Measurements from ENCODE around the gene FAP.
A peak's percentile ranks its signal among the peaks of the same experiment; 100 is the strongest.

FAP gene

DNA sequence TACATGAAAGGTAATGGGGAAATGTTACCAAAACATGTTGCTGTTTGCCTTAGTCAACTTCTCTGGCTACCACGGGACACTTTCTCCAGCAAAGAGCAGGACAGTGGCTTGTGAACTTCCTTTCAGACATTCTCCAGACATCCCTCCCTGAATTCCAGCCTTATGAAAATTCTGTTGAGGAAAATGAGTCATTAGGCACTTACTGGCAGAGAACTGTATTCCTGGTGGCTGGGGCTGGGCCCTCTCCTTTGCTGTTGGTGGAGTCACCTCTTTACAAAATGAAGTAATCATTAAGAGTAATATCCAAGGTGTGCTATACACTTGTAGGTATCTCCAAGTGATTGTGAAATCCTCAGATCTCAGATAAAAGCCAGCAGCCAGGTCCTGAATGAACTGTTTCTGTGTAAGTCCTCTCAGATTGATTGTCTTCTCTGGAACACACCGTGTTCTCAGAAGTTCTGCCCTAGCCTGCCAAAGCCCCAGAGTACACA, 1.3 kb upstream of the FAP start:
- peak overlapping the region; percentile 24 for H3K4me3 ChIP-seq
- TF ChIP-seq, protein P1, sequence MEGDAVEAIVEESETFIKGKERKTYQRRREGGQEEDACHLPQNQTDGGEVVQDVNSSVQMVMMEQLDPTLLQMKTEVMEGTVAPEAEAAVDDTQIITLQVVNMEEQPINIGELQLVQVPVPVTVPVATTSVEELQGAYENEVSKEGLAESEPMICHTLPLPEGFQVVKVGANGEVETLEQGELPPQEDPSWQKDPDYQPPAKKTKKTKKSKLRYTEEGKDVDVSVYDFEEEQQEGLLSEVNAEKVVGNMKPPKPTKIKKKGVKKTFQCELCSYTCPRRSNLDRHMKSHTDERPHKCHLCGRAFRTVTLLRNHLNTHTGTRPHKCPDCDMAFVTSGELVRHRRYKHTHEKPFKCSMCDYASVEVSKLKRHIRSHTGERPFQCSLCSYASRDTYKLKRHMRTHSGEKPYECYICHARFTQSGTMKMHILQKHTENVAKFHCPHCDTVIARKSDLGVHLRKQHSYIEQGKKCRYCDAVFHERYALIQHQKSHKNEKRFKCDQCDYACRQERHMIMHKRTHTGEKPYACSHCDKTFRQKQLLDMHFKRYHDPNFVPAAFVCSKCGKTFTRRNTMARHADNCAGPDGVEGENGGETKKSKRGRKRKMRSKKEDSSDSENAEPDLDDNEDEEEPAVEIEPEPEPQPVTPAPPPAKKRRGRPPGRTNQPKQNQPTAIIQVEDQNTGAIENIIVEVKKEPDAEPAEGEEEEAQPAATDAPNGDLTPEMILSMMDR (IDR thresholded peaks at IDR 0.05): no peak
- no peak for DNase-seq (ENCODE audit: low spot score)
- H3K27ac ChIP-seq: peak overlapping the region; percentile 54 to 68

DNA sequence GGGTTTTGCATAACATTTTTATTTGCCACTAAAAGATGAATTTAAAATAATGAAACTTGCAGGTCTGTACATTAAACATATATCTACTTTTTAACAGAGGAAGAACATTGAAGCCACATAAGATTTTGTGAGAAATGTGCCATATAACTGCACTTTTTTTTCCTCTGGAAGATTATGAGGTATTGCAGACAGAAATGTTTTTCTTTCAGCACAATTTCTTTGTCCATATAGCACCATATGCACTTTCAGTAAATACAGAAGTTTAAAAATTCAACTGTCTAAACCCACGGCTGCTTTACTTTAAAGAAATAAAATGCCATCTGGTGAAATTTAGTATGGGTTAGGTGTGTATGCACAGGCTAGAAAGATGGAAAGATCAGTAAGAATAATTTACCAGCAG, 470 bp upstream of the FAP start:
- Histone ChIP-seq H3K4me3 (peak overlapping the region; percentile 55), H3K27ac (peak overlapping the region in 1 of 2 donors; percentile 67)
- no peak for DNase-seq (ENCODE audit: low spot score)
- TF ChIP-seq, protein P1 (IDR thresholded peaks at IDR 0.05): no peak

DNA sequence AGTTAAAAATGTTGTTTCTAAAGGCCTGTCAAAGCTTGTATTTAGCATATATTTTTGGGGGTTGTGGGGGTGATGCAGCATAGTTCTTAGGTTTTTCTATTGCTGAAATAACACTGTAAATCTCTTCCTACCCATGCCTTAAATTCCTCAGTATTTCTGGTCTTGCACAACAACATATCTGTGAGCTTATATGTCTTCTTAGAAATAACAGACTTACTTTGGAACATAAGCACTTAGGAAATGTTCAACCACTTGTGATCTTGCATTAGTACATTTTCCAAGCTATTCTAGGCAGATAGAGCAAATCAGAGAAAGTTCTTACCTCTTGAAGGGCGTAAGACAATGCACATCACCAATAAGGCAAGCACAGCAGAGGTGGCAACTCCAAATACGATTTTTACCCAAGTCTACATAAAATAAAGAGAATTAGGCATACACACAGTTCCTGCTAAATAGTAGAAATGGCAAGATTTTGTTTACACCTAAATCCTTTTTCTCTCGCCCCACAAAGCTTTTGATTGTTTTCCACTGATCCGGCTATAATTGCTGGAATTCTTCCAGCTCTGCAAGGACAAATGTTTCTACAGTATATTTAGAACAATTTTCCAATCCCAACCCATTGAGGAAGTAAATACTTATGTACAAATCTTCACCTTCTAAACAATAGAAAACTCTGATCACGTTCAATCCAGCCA, 512 bp downstream of the FAP start:
- TF ChIP-seq, protein P1 (IDR thresholded peaks at IDR 0.05): no peak
- H3K4me3 ChIP-seq: peak overlapping the region; percentile 55
- H3K27ac ChIP-seq: peak overlapping the region; percentile 67 to 70
- no peak for DNase-seq (ENCODE audit: low spot score)

DNA sequence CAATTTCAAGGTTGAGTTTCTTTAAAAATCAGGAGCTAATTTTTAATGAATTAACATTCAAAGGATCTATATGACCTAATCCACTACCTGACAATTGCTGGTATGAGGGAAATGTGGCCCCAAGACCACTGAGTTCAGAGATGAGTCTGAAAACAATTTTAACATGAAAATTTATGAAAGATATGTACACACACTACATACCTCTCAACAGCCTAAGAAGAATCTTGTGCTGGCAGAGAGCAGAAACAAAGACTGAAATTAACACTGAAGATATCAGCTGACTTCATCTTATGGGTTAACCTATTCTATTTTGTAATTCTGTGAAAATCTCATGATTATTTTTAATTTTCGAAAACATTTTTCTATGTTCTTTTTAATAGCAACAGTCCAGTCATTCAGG, 1.7 kb downstream of the FAP start:
- DNase-seq (ENCODE audit: low spot score): no peak
- no peak overlapping the region for H3K27ac ChIP-seq
- no peak overlapping the region for H3K4me3 ChIP-seq
- TF ChIP-seq, protein P1 (IDR thresholded peaks at IDR 0.05): no peak

DNA sequence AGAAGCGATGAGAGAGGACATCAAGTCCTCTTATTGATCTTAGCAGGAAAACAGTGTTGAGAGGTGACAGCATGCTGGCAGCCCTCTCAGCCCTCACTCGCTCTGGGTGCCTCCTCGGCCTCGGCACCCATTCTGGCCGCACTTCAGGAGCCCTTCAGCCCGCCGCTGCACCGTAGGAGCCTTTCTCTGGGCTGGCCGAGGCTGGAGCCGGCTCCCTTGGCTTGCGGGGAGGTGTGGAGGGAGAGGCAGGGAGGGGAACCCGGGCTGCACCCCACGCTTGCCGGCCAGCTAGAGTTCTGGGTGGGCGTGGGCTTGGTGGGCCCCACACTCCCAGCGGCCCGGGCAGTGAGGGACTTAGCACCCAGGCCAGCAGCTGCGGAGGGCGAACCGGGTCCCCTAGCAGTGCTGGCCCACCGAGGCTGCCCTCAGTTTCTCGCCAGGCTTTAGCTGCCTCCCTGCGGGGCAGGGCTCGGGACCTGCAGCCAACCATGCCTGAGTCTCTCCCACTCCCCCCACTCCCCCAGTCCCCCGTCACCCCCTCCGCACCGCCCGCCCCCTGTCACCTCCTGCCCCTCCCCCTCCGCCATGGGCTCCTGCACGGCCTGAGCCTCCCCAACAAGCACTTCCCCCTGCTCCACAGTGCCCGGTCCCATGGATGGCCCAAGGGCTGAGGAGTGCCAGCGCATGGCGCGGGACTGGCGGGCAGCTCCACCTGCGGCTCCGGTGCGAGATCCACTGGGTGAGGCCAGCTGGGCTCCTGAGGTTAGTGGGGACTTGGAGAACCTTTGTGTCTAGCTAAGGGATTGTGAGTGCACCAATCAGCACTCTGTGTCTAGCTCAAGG, 8.4 kb downstream of the FAP start:
- H3K4me3 ChIP-seq: no peak overlapping the region
- no peak overlapping the region for H3K27ac ChIP-seq
- DNase-seq (ENCODE audit: low spot score): no peak
- TF ChIP-seq, protein P1 (IDR thresholded peaks at IDR 0.05): no peak

DNA sequence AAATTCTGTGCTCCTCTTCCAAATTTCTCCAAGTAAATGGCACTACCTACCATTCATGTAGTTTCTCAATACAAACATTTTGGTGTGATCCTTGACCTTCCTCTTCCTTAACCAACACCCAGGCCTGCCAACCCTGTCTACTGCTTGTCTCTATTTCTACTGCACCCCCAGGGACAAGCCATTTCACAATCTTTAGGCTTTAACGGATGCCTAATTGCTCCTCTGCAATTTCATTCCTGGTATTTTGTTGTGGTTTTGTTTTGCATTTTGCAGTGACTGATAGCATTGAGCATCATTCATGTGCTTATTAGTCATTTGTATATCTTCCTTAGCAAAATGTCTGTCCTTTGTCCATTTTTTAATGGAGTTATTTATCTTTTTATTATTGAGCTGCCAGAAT, 10.0 kb downstream of the FAP start:
- Histone ChIP-seq H3K4me3 (no peak overlapping the region), H3K27ac (no peak overlapping the region)
- TF ChIP-seq, protein P1 (IDR thresholded peaks at IDR 0.05): no peak
- DNase-seq (ENCODE audit: low spot score): no peak

Data from coronary artery (tissue), 2 donors.